ENCODE measurements around the gene PHTF1.

PHTF1 gene

GRCh38 chr1:113759333-113760101 is at the start of gene PHTF1:
Gene PHTF1, minus strand, starts transcription at chr1:113759486. Its CDS starts 783 bp downstream, at chr1:113758703.
- DNase-seq, result peak in 46 of 51 donors; percentile 10 to 78 (median 52)

GRCh38 chr1:113808450-113809195 is 49.3 kb upstream of the PHTF1 start:
- DNase-seq, result no peak

- no peak for DNase-seq
Observed at GRCh38 chr1:113805639-113806038, 46.4 kb upstream of the PHTF1 start.

GRCh38 chr1:113805256-113805531 is 45.9 kb upstream of the PHTF1 start:
- DNase-seq, result no peak

GRCh38 chr1:113804421-113805255 is 45.4 kb upstream of the PHTF1 start:
- no peak for DNase-seq

- no peak for DNase-seq
Observed at GRCh38 chr1:113802367-113803007, 43.2 kb upstream of the PHTF1 start.

GRCh38 chr1:113800487-113800886 is 41.2 kb upstream of the PHTF1 start:
- DNase-seq, result no peak

- DNase-seq, result no peak
Observed at GRCh38 chr1:113797472-113797871, 38.2 kb upstream of the PHTF1 start.

- DNase-seq, result no peak
Observed at GRCh38 chr1:113793878-113794834, 34.9 kb upstream of the PHTF1 start.

GRCh38 chr1:113792986-113793385 is 33.7 kb upstream of the PHTF1 start:
- DNase-seq, result no peak

GRCh38 chr1:113792471-113792870 is 33.2 kb upstream of the PHTF1 start:
- DNase-seq, result no peak

- DNase-seq, result no peak
Observed at GRCh38 chr1:113788802-113789201, 29.5 kb upstream of the PHTF1 start.

- no peak for DNase-seq
Observed at GRCh38 chr1:113787663-113788062, 28.4 kb upstream of the PHTF1 start.

GRCh38 chr1:113786069-113786468 is 26.8 kb upstream of the PHTF1 start:
- DNase-seq, result no peak

GRCh38 chr1:113784104-113784779 is 25.0 kb upstream of the PHTF1 start:
- no peak for DNase-seq

- DNase-seq, result peak in 7 of 51 donors; percentile 2 to 46 (median 5)
Observed at GRCh38 chr1:113783254-113784103, 24.2 kb upstream of the PHTF1 start.

- no peak for DNase-seq
Observed at GRCh38 chr1:113782406-113782805, 23.1 kb upstream of the PHTF1 start.

GRCh38 chr1:113780374-113781146 is 21.3 kb upstream of the PHTF1 start:
- DNase-seq, result no peak
